GM18517 (cell line): ENCODE results near the gene ATM.
A peak's percentile ranks its signal among the peaks of the same experiment; 100 is the strongest.

Experiments used
- ATAC-seq: cut with Tn5 transposase; IDR thresholded peaks from one replicate; pipeline ENCODE4 v1.9.1; 2021; ENCODE audit warnings: mild to moderate bottlenecking, moderate library complexity; ENCODE audit not compliant: unreplicated experiment

ATM gene

DNA sequence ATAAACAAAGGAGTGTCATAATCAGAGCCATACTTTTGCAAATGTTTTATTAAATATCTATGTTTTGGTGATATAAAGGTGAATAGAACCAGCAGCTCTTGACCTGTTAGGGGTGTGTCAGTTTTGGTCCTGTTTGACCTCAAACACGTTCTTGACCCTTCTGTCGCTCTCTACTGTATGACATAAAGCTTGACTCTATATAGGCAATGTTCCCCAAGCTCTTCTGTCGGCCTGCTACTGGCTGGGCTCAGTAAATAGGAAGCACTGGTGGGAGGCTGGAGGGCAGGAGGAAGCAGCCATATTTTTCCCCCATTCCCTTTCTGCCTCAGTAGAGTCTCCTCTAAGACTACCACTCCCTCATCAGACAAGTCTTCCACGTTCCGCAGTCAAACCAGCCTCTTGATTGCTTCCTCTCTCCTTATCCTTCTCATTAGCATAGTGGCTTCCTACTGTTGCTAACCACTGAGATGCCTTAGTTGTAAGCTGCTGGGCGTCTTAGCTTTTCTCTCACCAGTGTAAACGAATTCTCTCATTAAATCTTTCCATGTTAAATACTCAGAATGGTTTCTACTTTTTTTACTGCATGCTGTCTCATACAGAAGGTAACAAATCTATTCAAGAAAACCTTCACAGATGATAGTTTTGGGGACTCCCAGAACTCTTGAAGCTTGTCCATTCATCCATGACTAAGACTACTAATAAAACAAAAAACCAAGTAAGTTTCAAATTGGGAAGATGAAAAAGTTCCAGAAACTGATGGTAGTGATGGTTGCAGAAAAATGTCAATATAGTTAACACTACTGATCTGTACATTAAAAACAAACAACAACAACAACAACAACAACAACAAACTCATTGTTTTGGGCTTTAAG, 3.7 kb upstream of the ATM start:
- ATAC-seq, result no peak

DNA sequence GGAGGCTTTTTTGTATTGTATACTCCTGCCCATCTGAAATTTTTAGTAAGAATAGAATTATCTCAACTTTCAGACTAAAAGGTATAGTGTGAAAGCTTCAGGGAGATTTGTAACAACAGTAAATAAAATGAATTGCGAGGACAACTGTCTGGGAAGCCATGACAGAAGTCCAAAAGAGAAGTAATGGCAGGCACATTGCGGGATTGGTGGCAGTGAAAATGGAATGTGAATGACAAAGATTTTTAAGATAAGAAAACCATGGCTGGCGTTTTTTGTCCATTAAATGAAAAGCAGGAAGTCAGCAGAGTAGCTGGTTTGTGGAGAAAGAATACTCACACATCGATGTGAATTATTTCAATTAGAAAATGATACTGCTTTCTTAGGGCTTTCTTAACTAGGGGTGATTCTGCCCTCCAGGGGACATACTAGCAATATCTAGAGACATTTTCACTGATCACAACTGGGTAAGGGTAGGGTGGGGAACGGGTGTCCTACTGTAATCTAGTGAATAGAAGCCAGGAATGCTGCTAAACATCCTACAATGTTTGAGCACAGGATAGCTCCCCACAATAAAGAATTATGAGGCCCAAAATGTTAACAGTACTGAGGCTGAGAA, 2.0 kb upstream of the ATM start:
- no peak for ATAC-seq

DNA sequence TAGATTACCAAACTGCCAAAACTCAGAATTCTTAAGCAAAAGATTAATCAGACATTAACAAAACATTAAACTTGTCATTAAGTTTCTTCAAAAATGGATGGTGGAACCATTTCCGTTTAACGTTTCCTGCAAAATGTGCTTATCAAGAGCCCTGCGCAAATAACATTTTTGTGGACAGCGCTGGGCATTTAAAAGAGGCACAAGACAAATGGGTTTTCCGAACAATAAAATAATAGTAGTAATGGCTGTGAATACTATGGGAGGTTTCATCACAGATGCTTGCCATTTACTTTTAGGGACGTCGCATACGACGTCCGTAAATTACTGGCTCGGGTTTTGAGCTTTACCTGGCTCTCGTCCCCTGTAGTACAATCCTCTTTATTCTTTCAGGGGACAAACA, 1.5 kb upstream of the ATM start:
- no peak for ATAC-seq

DNA sequence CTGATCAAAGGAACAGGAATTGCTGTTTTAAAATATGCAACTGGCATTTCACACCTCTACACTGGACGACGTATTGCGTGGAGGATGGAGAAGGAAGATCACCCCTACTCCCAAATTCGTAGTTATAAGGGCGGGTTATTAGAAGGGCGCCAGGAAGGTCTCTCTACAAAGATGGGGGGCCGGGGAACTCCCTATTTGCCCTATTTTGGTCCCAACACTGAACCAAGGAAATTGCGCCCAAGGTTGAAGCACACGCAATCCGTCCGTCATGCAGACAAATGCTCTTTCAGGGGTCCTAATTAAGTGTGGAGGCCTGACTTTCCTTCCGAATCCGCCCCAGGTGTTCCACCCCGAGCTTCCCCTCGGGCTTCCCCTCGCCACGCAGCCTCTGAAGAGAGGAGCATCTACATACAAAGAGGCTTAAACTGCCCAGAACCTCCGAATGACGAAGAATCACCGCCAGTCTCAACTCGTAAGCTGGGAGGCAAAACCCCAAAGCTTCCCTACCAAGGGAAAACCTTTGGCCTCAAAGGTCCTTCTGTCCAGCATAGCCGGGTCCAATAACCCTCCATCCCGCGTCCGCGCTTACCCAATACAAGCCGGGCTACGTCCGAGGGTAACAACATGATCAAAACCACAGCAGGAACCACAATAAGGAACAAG, 825 bp upstream of the ATM start:
- ATAC-seq, result no peak

DNA sequence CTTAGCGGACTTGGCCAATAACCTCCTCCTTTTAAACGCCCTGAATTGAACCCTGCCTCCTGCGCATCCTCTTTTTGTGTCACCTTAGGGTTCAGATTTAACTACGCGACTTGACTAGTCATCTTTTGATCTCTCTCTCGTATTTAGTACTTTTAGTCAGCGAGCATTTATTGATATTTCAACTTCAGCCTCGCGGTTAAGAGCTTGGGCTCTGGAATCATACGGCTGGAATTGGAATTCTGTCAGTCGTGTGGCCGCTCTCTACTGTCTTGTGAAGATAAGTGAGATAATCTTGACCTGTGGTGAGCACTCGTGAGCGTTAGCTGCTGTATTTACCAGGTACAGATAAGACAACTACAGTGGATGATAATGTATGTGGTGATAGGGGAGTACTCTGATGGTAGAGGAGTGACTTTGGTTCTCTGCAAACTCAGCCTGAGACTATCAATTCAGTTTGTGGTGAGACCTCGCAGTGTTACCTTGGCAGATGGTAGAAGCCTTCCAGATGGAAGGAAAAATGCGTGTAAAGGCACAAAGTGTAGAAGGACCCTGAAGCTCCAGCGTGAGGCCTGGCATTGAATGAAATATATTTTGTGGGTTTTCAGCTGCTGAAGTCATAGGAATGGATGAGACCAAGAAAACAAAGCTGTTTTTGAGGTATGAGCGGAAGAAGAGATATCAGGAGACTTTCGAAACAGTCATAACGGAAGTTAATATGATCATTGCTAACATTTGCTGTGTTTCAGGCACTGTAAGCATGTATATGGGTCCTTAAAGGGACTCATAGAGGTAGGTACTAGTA, 682 bp downstream of the ATM start:
- ATAC-seq, result peak; percentile 44

DNA sequence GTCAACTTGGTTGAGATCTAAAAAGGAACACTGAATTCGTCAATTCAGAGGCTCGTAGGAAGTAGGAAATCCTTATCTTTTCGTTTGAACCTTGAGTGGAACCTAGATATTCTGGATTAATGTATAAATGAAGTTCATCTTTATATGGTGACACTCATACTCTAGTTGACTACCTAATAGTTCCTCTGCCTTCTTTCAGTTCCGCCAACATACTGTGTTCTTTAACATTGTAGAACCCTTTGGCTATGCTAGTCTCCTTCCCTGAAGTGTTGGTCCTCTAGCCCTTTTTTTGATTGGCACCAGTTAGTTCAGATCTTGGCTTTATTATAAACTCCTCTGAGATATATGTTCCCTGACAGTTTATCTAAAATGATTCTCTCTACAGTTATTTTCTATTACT, 1.5 kb downstream of the ATM start:
- no peak for ATAC-seq

DNA sequence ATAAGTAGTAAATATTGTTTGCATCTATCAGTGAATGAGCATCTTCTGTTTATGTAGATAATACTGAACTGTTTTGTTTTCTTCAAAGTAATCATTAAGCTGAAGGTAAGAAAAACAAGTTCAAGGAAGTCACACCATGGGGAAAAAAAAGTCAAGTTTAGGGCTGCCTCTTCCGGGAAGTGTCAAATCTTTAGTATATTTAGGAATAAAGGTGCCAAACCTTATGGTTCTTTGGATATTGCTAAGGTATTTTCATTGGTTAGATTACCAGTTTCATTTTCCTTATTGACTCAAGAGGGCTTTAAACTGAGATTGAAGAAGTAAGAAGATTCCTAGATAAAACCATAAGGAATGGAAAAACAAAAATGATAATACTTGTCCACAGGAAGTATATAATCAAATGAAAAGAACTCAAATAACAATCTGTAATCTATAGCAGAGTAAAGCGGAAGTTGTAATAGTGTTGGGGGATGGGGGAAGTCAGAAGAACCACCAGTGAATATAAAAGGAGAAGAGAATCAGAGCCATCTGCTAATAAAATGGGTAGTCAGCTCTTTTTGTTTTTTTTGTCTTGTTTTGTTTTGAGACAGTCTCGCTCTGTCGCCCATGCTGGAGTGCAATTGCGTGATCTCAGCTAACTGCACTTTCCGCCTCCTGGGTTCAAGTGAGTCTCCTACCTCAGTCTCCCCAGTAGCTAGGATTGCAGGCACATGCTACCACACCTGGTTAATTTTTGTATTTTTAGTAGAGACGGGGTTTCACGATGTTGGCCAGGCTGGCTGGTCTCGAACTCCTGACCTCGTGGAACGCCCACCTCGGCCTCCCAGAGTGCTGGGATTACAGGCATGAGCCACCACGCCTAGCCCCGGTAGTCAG, 2.3 kb downstream of the ATM start:
- ATAC-seq, result no peak

DNA sequence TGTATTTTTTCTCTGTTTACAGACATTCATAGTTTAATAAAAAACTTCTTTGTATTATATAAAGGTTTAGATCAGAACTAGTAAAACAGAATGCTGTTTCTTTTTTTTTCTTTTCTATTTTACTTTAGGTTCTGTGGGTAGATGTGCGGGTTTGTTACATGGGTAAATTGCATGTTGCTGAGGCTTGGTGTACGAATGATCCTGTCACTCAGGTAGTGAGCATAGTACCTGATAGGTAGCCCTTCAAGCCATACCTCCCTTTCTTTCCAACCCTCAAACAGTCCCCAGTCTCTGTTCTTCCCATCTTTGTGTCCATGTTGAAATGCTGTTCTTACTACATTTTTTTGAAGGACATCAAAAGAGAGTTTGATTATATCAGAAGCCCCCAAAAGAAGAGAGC, 3.2 kb downstream of the ATM start:
- ATAC-seq, result no peak

DNA sequence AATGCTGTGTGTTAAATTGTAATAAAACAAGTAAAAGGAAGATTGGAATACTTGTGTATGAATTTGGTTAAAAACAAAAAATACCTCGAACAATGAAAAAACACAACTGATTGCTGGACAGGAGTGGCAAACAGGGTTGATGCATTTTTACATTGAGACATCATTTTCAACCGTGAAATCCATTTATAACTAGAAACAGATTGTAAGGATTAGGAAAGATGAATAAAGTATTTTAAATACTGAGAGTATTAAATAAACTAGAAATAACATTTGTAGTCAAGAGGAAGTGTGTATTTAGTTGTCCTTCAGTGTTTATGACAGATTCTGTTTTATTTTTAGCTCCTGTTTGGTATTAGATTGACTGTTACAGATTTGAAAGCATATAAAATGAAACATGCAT, 5.4 kb downstream of the ATM start:
- no peak for ATAC-seq

DNA sequence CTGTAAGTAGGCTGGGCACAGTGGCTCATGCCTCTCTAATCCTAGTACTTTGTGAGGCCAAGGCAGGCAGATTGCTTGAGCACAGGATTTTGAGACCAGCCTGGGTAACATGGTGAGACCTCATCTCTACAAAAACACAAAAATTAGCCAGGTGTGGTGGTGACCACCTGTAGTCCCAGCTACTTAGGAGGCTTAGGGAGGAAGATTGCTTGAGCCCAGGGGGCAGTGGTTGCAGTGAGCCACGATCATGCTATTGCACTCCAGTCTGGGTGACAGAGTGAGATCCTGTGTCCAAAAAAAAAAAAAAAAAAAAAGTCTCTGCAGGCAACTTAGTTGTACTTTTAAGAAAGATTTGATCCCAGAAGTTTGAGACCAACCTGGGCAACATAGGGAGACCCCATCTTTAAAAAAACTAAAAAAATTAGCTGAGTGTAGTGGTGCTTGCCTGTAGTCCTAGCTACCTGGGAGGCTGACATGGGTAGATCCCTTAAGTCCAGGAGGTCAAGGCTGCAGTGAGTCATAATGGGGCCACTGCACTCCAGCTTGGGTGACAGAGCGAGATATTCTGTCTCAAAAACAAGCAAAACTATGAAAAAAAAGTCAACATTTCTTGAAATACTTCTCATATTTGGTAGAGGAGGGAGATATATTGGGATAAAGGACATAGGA, 10.5 kb downstream of the ATM start:
- ATAC-seq, result no peak

DNA sequence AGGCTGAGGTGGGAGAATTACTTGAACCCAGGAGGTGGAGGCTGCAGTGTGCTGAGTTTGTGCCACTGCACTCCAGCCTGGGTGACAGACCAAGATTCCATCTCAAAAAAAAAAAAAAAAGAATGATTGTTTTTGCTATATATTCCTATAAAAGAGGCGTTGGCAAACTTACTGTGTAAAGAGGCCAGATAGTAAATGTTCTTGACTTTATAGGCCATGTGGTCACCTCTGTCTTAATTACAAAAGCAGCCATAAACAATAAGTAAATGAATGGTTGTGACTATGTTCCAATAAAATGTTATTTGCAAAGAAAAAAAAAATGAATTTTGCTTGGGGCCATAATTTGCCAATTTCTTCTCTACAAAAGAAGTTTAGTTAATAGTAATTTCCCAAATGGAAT, 12.3 kb downstream of the ATM start:
- ATAC-seq, result no peak

DNA sequence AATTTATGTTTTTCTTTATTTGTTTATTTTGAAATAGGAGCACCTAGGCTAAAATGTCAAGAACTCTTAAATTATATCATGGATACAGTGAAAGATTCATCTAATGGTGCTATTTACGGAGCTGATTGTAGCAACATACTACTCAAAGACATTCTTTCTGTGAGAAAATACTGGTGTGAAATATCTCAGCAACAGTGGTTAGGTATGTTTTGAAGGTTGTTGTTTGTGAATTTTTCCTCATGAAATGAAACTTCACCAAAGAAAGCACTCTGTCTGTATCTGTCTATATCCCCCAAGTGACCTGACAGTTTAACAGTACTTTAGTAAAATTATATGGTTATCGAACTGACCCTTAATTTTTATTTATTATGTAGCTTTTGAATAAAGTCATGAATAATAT, 12.8 kb downstream of the ATM start:
- no peak for ATAC-seq

DNA sequence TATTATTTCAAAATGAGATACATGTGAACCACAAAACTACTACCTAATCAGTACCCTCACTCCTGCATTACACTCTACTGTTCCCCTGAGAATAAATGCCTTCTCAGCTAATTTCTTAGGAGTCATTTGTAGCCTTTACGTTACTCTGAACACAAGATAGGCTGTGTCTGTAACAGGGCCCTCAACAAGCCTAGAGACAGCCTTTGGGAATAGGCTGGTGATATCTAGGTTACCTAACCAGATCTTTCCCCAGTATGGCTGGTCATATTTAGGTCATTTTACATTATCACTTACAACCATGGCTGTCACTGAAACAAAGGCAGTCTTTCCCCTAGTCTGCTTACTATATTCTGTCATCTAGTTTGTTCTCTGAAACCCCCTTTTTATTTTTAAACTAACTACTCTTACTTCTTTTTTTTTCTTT, 14.2 kb downstream of the ATM start:
- ATAC-seq, result peak; percentile 40

DNA sequence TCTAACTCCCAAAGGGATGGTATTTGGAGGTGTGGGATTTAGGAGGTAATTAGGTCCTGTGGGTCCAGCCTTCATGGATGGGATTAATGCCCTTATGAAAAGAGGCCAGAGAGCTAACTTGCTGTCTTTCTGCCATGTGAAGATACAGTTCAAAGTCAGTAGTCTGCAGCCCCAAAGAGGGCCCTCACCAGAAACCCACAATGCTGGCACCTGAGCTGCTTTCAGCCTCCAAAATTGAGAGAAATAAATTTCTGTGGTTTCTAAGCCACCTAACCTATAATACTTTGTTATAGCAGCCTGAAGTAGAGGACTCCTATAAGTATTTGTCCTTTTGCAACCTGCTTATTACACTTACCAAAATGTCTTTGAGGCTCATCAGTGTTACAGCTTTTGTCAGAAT, 16.2 kb downstream of the ATM start:
- no peak for ATAC-seq

DNA sequence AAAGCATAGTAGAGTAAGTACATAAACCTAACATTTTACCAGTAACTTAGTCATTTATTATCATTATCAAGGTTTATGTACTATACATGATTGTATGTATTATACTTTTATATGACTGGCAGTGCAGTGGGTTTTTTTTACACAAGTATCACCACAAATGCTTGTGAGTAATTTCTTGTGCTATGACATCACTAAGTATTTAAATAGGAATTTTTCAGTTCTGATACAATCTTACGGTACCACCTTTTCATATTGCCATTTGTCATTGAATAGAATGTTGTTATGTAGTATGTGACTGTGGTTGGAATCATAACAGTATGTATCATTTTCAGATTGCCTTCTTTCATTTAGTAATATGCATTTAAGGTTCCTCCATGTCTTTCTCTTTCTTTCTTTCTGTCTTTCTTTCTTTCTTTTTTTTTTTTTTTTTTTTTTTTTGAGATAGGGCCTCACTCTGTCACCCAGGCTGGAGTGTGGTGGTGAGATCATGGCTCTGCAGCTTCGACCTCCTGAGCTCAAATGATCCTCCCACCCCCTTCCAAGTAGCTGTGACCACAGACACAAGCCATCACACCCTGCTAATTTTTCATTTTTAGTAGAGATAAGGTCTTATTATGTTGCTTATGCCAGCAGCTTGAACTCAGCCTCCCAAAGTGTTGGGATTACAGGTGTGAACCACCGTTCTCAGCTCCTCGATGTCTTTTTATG, 18.6 kb downstream of the ATM start:
- no peak for ATAC-seq

DNA sequence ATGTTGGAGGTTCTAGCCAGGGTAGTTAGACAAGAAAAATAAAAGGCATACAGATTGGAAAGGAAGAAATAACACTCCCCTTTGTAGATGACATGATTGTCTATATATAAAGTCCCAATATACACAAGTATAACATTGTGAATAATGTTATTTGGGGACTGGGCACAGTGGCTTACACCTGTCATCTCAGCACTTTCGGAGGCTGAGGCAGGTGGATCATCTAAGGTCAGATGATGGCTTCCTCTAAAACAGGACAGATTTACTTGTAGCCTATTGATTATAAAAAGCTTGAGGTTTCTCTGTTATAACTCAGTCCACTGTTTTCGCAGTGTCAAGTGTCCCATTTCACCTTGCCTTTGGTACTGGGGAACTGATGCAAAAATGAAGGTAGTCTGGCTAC, 19.6 kb downstream of the ATM start:
- ATAC-seq, result no peak

DNA sequence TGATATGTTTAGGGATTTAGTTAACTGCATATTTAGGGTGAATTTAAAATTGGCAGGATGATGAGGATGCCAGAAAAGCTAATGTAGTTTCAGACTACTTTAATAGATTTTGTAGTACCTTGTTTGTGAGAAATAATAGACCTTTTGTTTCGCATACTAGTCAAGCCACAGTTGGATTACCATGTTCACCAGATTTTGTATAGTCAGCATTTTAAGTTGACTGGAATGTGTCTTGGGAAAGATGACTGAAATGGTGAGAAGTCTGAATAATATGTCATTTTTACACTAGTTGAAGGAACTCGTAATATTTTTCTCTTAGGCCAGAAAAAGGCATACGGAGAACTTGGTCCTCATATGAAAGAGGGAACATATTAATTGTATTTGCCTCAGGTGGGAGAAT, 23.4 kb downstream of the ATM start:
- no peak for ATAC-seq

DNA sequence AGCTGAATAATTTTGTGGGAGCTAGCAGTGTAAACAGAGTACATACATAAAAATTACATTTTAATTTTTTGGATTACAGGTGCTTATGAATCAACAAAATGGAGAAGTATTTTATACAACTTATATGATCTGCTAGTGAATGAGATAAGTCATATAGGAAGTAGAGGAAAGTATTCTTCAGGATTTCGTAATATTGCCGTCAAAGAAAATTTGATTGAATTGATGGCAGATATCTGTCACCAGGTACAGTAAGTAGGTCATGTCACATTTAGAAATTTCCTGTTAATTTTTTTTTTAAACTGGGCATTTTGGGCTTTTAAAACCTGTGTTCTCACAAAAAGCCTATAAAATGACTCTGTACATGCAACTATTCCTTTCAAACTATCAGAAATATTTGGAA, 24.0 kb downstream of the ATM start:
- no peak for ATAC-seq

DNA sequence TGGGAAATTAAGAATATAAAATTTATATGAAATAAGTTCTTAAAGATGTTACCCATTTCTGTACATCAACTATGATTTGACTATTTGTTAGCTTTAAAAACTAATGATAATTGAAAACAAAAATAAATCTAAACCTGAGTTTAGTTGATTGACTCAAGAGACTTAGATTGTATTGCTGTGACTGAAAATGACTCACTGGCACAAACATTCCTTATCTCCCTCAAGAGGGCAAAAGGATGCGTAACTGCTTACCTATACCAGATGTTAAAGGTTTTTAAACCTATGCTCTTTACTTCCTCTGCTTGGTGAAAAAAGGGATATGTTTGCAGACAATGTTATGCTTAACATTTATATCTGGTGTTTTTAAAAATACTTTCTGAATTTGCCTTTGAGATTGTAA, 30.3 kb downstream of the ATM start:
- ATAC-seq, result no peak
